GM19372 (cell line): Measurements from ENCODE around the gene IP6K1.
"Not testable (repeated sequence)": the region's sequence is repeated elsewhere in the genome, so short reads cannot be mapped to it uniquely, and the experiment has no call there.

Experiments
- ATAC-seq: cut with Tn5 transposase; IDR thresholded peaks from one replicate; pipeline ENCODE4 v1.9.1; 2021; ENCODE audit warnings: mild to moderate bottlenecking, low read depth, moderate library complexity; ENCODE audit not compliant: unreplicated experiment

IP6K1 gene

DNA sequence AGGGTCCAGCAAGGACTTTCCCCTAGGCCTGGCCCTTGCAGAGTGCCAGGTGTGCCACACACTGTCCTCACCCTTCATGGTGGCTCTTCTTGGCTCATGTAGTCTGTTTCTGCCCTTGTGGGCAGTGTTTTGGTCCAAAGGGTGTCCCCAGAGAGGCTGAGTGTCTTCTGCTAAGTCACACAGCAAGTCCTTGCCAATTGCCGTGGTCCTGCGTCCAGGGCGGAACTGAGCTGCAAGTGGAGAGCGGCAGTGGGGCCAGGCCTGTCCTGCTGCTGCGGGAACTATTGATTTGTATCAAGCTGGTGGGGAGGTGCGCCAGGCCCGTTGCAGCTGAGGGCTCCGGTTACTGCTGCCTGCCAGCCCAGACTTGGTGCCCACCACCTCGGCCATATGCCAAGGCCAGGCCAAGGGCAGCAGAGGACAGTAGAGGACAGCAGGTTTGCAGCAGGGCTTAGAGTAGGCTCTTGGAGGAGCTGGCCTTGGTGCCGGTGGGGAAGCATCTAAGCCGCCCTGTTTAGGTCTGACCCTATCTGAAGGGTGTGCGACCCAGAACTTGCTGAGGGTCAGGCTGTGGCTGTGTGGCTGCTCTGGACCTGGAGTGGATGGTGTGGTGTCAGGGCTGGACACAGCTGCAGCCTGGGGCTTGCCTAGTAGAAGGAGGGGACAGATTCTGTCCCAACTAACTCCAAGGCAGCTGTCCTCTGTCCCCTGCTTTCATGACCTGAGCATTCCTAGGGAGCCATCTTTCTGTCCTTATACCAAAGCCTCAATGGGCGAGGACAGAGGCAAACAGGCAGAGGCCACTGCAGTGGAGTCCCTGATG is 71.4 kb downstream of the IP6K1 start:
- ATAC-seq, result no peak

DNA sequence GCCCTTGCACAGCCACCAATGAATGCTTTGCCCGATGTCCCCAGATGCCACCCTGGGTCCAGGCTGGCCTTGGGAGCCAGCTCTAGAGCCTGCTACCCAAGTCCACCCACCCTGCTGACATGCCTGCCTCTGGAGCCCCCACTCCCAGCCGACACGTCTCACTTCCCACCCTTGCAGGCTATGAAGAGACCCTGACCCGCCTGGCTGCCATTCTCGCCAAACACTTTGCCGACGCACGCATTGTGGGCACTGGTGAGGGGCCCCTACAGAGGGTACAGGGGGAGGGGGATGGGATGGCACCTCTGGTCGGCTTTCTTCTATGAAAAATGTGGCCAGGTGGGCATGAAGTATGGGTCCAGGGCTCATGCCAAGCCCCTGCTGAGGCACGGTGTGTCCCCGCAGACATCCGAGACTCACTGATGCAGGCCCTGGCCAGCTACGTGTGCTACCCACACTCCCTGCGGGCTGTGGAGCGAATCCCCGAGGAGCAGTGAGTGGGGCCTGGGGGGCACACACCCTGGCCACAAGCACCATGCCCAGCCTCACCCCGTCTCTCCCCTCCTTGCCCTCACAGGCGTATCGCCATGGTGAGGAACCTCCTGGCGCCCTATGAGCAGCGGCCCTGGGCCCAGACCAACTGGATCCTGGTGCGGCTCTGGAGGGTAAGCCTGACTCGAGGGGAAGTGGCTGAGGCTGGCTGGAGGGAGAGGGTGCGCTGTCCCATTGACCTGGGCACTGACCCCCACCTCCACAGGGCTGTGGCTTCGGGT is 72.8 kb downstream of the IP6K1 start:
- no peak for ATAC-seq

DNA sequence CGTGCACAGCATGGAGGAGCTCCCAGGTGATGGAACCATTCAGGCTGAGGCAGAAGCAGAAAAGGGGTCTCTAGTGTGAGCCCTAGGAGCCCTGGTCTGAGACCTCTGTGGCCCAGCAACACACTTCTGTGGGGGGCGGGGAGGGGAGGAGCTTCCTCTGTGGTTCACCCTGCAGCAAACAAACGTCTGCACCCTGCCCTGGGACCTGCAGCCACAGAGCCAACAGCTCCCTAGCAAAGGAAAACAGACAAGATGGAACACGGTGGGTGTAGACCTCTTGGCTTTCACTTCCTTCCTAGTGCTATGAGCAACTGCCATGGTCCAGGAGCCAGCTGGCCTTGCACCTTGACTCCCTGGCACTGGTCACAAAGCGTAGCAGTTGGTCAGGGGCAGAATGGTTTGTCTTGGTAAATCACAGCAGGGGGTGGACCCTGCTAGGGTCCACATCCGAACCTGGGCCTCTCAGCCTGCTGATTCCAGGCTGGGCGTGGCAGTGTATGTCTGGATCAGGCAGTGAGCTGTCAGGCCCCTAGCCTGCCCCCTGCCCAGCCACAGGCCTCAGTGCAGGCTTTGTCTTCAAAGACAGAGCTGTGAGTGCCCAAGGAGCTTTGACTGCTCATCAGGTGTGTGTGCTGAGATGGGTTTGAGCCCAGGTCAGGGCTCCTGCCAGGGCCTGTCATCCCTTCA is 73.6 kb downstream of the IP6K1 start:
- no peak for ATAC-seq

DNA sequence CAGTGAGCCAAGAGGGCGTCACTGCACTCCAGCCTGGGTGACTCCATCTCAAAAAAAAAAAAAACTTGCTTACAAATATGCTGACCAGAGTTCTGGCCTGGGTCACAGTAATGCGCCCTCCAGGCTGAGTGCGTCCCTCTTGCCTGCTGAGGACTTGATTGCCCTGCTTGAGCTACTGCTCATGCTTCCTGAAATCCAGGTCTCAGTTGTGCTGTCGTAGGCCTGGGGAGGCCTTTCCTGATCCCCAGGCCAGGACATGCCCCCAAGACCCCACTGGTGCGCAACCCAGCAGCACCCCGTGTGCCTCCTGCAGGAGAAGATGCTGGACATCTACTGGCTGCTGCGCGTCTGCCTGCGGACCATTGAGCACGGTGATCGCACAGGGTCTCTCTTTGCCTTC is 74.2 kb downstream of the IP6K1 start:
- ATAC-seq, result no peak

DNA sequence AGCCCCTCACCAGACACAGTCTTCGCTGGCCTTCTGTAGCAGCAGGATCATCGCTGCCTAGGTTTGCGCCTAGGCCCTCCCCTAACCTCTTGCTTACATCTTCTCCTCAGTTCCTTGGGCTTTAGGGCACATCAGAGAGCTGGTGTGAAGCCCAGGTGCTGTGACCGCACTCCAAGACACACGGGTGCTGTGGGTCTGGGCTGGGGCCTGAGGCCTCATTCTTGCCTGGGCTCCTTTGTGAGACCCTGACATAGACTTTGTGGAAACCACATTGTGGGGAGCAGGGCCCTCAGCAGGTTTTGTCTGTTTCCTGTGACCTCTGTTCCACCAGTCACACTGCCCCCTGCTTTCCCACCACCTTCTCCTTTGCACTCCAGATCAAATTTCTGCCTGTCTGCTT is 74.9 kb downstream of the IP6K1 start:
- ATAC-seq, result no peak

DNA sequence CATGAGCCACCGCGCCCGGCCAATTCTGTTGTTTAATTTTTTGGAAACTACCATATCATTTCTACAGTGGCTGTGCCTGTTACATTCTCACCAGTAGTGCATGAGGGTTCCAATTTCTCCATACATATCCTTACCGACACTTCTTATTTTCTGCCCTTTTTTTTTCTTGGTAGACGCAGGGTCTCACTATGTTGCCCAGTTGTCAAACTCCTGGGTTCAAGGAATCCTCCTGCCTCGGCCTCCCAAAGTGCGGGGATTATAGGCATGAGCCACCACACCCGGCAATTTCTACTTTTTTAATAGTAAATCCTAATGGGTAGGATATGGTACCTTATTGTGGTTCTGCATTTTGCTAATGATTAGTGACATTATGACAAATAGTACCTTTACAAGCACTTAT is 76.5 kb downstream of the IP6K1 start:
- ATAC-seq, result no peak

DNA sequence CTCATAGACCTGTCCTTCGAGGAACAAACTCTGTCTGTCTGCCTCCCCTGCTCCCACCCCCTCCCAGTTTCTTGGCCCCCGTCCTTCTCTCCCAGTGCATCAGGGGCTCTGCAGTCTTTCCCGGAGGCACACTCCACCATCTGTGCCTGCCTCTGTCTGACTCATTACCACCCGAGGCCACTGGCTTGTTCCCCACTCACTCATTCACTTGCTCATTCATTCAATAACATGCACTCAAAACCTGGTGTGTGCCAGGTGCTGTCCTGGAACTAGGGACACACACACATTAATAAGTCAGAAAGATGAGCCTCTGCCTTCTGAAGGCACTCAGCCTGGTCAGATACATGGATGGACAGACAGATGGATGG is 79.2 kb downstream of the IP6K1 start:
- no peak for ATAC-seq

DNA sequence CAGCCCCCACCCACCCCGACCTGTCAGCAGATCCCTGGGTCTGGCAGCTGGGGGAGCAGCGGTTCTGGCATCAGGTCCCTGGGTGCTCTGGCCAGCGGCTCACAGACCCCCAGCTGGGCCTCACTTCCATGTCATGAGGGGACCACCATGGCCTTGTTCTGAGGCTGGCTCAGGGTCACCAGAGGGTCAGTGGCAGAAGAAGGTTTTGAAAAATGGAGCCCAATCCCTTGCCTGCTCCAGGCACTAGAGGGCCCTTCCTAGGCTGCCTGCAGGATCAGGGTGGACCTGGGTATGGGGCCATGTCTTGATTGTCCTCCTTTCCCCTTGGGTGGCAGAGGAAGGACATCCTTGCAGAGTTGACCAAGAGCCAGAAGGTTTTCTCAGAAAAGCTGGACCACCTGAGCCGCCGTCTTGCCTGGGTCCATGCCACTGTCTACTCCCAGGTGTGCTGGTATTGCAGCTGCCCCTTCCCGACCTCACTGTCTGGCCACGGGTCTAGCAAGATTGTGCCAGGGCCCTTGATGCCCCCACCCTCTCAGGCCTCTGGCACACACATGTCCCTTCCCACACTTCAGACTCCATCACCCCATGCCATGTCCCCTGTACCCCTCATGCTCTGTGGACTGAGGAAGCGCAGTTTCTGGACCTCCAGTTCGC is 79.8 kb downstream of the IP6K1 start:
- no peak for ATAC-seq

DNA sequence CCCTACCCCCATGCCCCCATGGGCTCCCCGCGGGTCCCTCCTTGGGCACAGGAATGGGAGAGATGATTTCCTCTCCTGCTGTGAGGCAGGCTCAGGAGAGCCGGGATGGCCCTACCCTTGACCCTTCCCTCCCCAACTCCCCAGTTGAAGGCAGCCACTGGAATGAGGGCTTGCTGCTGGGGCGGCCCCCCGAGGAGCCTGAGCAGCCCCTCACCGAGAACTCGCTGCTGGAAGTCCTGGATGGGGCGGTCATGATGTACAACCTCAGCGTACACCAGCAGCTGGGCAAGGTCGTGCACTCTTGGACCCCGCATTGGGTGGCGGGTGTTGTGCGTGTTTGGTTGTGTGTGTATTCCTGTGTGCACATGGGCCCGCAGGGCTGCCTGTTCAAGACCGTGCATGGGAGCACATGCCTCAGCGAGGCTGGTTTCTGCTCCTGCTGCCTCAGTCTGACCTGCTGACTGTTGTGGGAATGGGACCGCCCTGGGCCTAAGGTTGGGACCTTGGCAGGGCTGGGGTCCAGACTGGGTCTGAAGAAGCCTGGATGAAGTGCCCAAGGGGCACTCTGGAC is 80.9 kb downstream of the IP6K1 start:
- no peak for ATAC-seq

DNA sequence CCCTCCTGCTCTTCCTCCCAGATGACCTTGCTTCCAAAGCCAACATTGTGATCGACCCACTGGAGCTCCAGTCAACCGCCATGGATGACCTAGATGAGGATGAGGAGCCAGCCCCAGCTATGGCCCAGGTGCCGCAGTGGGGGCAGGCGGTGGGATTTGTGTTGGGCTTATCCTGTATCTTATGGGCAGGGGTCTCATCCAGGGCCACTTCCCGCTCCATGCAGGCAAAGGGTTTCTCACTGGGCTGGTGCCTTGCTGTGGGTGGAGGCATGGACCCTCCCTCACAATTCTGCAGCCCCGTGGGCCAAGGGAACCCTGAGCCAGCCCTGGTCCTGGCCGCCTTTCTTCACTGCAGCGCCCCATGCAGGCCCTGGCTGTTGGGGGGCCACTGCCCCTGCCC is 81.7 kb downstream of the IP6K1 start:
- ATAC-seq, result no peak

DNA sequence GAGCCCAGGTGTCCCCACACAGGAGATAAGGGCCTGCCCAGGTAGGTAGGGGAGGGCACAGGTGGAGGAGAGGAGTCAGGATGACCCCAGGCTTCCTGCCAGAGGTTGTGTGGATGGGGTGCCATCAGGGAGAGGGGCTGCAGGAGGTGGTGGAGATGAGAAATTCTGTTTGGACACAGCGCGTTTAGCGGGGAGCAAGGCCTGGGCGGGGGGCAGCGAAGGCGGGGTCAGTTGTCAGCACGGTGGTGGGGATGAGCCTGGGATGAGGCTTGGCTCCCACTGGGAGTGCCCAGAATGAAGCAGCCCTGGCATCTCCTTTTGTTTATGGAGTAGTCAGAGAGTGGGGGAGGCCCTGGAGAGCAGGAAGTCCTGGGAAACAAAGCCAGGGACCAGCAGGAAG is 82.4 kb downstream of the IP6K1 start:
- no peak for ATAC-seq

DNA sequence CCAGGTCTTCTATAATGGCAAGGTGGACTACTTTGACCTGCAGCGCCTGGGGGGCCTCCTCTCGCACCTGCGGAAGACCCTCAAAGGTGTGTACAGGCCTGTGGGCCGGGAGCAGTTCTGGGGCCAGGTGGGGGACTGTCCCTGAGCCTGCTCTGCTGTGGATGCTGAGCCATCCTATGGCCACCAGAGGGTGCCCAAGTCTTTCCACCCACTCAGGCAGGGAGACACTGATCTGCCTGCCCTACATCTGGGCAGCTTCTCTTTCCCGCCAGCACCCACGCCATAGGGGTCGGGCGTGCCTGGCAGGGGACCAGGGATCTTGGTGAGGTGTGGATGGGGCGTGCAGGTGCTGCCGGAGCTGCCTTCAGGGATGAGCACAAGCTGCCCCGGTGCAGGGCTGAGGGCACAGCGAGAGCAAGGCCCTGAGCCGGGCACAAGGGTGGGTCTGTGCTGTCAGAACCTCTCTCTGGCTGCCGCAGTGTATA is 82.9 kb downstream of the IP6K1 start:
- no peak for ATAC-seq

DNA sequence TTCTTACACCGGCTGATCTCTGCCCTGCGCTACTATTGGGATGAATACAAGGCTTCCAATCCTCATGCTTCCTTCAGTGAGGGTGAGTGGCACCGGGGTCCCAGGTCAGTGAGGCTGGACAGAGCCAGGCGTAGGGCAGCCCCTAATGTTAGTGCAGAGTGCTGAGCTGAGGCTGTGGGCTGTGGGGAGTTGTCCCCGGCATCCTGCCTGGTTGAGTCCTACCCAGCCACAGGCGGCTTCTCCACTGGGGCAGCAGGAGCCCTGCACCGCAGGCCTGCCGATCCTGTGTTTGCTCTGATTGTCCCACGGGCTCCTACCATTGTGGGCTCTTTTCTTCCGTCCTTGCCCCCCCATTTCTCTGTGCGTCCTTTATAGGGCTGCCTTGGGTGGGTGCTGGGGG is 83.7 kb downstream of the IP6K1 start:
- no peak for ATAC-seq

DNA sequence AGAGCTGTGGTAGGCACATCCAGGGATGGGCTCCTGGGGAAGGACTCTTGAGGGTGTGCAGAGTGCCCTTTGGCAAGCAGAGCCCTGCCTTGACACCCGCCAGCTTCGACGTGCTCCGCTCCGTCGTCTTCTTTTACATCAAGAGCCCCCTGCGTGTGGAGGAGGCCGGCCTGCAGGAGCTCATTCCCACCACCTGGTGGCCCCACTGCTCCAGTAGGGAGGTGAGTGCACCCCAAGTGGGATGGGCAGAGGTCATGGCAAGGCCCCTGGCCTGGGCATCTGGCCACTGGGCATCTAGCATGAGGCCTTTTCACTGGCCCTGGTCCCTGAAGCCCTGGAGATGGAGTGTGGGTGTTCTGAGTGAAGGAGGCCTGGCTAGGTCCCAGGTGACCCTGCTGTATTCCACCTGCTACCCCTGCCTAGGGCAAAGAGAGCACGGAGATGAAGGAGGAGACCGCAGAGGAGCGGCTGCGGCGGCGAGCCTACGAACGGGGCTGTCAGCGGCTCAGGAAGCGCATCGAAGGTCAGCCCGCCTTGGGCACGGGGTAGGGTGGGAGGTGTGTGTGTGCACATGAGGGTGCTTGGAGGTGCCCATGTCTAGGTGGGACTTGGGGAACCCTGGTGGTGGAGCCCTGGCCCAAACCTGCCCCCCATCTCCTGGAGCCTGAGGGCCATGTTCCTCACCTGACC is 84.8 kb downstream of the IP6K1 start:
- no peak for ATAC-seq

DNA sequence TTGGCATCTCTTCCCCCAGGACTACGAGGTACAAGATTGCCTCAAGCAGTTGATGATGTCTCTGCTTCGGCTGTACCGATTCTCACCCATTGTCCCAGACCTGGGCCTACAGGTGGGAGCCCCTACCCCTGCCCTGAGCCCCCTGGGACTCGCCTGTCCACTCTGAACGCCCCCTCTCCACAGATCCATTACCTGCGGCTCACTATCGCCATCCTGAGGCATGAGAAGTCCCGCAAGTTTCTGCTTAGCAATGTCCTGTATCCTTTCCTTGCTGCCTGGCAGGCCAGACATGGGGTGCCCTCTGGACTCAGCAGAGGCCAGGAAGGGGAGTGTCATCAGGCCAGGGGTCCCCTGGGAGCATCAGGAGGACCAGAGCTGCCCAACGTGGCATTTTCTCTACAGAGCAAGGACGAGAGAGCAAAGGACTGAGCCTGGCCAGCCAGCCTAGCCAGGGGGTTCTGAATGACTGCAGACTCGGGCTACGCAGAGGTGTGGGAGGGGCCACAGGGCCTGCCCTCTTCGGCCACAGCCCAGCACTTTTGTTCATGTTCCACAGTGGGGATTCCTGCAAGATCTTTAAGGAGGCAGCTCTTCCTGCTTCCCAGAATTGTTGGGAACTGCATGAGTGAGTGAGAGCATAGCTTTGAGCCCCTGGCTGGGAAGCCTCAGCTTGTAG is 85.8 kb downstream of the IP6K1 start:
- no peak for ATAC-seq

DNA sequence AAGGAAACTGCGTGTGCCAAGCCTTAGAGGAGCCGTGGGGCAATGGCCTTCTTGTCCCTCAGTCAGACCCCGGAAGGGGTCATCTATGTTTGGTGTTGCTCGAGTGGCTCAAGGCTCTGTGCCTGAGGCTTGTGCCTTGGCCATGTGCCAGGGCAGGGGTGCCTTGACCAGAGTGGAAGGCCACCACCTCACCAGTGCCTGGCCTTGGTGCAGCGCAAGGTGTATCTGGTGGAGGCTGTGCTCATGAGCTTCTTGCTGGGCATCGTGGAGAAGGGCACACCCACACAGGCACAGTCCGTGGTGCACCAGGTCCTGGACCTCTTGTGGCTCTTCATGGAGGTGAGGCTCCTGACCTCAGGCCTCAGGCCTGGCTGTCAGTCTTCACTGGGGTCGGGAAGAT is 86.3 kb downstream of the IP6K1 start:
- ATAC-seq, result no peak

DNA sequence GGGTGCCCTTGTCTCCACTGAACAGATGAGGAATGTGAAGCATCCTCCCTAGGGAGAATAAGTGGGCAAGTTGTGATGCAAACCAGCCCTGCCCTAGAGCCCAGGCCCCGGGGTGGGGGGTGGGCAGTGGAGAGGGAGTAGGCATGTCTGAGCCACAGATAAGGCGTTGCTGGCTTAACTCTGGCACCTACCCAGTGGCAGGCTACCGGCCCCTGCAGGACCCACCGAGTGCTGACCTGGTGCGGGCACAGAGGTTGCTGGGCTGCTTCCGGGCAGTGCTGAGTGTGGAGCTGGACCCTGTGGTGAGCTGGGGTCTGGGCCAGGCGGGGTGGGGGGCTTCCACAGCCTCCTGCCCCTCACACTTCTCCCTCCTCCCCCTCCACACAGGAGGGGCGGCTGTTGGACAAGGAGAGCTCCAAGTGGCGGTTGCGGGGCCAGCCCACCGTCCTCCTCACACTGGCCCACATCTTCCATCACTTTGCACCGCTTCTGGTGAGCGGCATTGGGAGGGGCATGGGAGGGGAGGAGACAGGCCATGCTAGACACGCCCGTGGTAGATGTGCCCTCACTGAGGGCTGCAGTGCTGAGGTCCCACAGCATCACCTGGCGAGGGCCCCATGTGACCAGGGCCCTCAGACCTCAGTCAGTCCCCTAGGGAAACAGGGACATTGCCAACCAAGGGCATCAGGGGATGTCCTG is 86.9 kb downstream of the IP6K1 start:
- no peak for ATAC-seq

DNA sequence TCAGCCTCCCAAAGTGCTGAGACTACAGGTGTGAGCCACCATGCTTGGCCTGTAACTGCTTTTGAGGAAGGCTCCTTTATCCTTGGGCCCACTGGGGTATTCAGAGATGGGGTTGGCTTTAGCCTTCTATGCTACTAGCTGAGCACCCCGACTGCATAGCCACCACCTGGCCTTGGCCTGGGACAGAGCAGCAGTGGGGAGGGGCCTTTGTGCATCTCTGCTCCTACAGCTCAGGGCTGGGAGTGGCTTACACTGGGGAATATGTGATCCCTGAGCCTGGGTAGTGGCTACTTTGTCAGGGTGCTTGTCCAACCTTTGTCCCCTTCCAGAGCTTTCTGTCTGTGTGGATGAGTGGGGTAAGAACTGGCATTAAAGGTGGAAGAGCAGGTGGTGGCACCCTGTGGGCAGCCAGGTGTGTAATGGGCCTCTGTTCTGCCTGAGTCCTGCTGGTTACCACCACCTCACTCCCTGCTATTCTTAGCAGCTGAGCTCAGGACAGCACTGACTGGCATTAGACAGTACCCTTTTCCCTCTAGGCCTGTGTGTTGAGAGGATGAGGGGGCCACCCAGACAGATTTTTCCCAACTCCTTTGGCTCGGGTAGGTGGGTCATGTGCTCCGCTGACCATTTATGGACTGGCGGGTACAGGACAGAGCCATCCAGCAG is 90.9 kb downstream of the IP6K1 start:
- ATAC-seq, result not testable (repeated sequence)
